PFSK-1 (cell line): ENCODE results near the gene PSMA5.

Experiments used
- FOXP2 ChIP-seq: optimal IDR thresholded peaks from 2 replicates; pipeline ENCODE3; 2011; ENCODE audit warnings: borderline replicate concordance, control low read depth, inconsistent platforms; ENCODE audit not compliant: insufficient read depth; ENCODE audit errors: extremely low read length, extremely low read depth
- POLR2AphosphoS5 ChIP-seq: IDR thresholded peaks from 2 replicates; pipeline ENCODE4 v1.6.1; 2012; ENCODE audit warnings: low read depth, mild to moderate bottlenecking, control low read depth, low read length, moderate library complexity
- REST ChIP-seq, 2 experiments: IDR thresholded peaks; 2 replicates each; pipeline versions ENCODE4 v1.6.1 to v1.8.0; 2011 to 2012; ENCODE audit warnings: low read depth in 2 of 2, low read length in 2 of 2, control low read depth in 1 of 2, inconsistent platforms in 1 of 2, mild to moderate bottlenecking in 1 of 2, moderate library complexity in 1 of 2; ENCODE audit not compliant: insufficient read depth in 1 of 2
- SIN3A ChIP-seq: IDR thresholded peaks from 2 replicates; pipeline ENCODE4 v1.6.1; 2012; ENCODE audit warnings: mild to moderate bottlenecking, low read length, moderate library complexity, borderline replicate concordance; ENCODE audit not compliant: insufficient read depth
- TAF1 ChIP-seq: IDR thresholded peaks from 2 replicates; pipeline ENCODE4 v1.6.1; 2012; ENCODE audit warnings: low read length, control low read depth, borderline replicate concordance; ENCODE audit not compliant: insufficient read depth

The PSMA5 gene

GRCh38 chr1:109470245-109470644, 44.0 kb upstream of the PSMA5 start:
- no peak for TF ChIP-seq REST (IDR thresholded peaks at IDR 0.05; ENCODE audit: insufficient read depth in 1 of 2, low read depth in 2 of 2, low read length in 2 of 2)
- no peak for TF ChIP-seq TAF1
- TF ChIP-seq POLR2AphosphoS5, result no peak
- TF ChIP-seq SIN3A, result no peak
- no peak for TF ChIP-seq FOXP2

DNA sequence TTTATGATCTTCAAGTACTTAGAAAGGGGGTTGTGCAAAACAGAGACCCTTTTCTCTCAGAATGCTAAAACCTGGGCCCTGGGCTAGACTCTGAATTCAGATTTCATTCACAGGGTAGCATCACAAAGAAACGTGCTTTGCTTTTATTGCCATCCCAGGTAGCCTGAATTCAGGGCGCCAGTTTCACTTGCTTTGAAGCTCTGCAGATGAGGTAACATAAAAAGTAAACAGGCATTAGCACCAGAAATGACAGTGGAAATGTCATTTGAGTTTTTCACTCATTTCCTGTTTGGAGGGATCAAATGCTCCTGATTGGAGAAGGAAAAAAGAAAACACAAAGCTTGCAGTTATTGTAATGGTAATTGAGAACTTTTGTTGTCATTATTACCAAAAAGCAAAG, 42.7 kb upstream of the PSMA5 start:
- TF ChIP-seq TAF1 (no peak), FOXP2 (no peak), REST (IDR thresholded peaks at IDR 0.05; ENCODE audit: insufficient read depth in 1 of 2, low read depth in 2 of 2, low read length in 2 of 2) (no peak), SIN3A (no peak), POLR2AphosphoS5 (no peak)

- TF ChIP-seq REST (IDR thresholded peaks at IDR 0.05; ENCODE audit: insufficient read depth in 1 of 2, low read depth in 2 of 2, low read length in 2 of 2) (no peak), POLR2AphosphoS5 (no peak), SIN3A (no peak), TAF1 (no peak), FOXP2 (no peak)
Measured at GRCh38 chr1:109468061-109468460, 41.8 kb upstream of the PSMA5 start.

DNA sequence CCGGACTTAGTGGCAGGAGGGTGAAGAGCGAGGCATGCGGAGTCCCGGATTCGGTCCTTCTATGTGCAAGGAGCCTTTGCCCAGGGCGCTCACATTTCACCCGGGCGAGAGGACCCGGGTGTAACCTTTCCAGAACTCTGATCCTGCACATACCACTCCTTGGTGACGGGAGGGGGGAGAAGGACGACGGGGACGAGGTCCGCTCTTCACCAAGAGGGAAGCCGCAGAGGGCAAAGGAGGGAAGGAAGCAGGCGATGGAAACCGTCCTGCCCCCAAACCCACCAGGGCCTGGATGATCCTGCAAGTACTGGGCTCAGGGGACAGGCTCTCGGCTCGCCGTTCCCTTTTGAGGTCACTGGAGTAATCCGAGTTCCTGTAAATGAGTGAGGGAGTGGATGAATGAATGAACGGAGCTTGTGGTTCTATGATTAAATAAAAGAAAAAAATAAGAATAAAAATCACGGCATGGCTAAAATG, 41.1 kb upstream of the PSMA5 start:
- TF ChIP-seq SIN3A, result no peak
- no peak for TF ChIP-seq TAF1
- TF ChIP-seq REST (IDR thresholded peaks at IDR 0.05; ENCODE audit: insufficient read depth in 1 of 2, low read depth in 2 of 2, low read length in 2 of 2), result no peak
- TF ChIP-seq POLR2AphosphoS5, result no peak
- no peak for TF ChIP-seq FOXP2
